Pancreas (tissue), 10 donors: ENCODE measurements around the gene CLC. TPM values are rescaled to one million over a fixed set of nuclear protein-coding genes. Genes with fewer than 3 reads are reported as not detected.

ENCODE experiments used
- ATAC-seq, 4 donors: fragments of 200-7000 bp; cut with Tn5 transposase; one replicate each; pipeline versions ENCODE4 v1.8.0 to v1.9.1; 2020; ENCODE audit warnings: mild to moderate bottlenecking in 4 of 4, moderate library complexity in 4 of 4
- DNase-seq, 6 donors: peaks; one replicate each; pipeline ENCODE4 v3.0.0-alpha.2; 2020
- FAIRE-seq: peaks from 2 replicates; lab custom pipeline; 2012; peaks lifted over from hg19 to GRCh38; lab: Jason Lieb, UNC
- H3K27ac ChIP-seq, 4 donors: fragments of 200-600 bp; sonication (generic); 1 replicate in 3 of 4; 2 replicates in 1 of 4; pipeline versions ENCODE4 v1.5.0 to v1.8.0; 2020
- H3K27me3 ChIP-seq, 4 donors: fragments of 200-600 bp; one replicate each; pipeline ENCODE4 v1.8.0; 2021
- H3K36me3 ChIP-seq, 3 donors: fragments of 200-600 bp; sonication (generic) in 1 of 3; one replicate each; pipeline versions ENCODE4 v1.5.0 to v1.8.0; 2020 to 2021
- H3K4me1 ChIP-seq, 3 donors: fragments of 200-600 bp; one replicate each; pipeline ENCODE4 v1.8.0; 2021
- H3K4me3 ChIP-seq, 4 donors: fragments of 200-600 bp; sonication (generic) in 2 of 4; one replicate each; pipeline versions ENCODE4 v1.5.0 to v1.8.0; 2020 to 2021
- H3K9me3 ChIP-seq, 4 donors: fragments of 200-600 bp; one replicate each; pipeline ENCODE4 v1.8.0; 2021
- CTCF ChIP-seq, 4 donors: fragments of 200-600 bp; sonication (generic) in 3 of 4; IDR thresholded peaks; one replicate each; pipeline versions ENCODE4 v1.5.0 to v1.8.0; 2021; ENCODE audit warnings: antibody characterized with exemption in 4 of 4
- WGBS, 2 donors: extraction: QIAGEN DNeasy Blood & Tissue Kit; methylation state at CpG; one replicate each; pipeline ENCODE4 v1.1.7; 2013; 5-methylcytosine and 5-hydroxymethylcytosine counted together
- intact Hi-C, 3 donors: fragments of 100-400 bp; cut with DNase I; formaldehyde crosslinking; loops; one replicate each; pipeline versions ENCODE4 v1.11.1 to v1.14.2; 2022
- polyA plus RNA-seq, 2 donors: library from polyadenylated mRNA; stranded (reverse); fragments of 200-250 nt; gene quantifications; one replicate each; pipeline ENCODE4 v1.2.3, GENCODE V29; 2013
- total RNA-seq, 6 donors: library from RNA; stranded (reverse); fragmentation: NEBNext Ultra II Directional in 4 of 6; extraction: Animal tissue kit (Norgen Biotek cat#: 25700) in 4 of 6; gene quantifications; one replicate each; pipeline versions ENCODE4 v1.2.1 to v1.2.4, GENCODE V29; 2021 to 2023
- donor health status: healthy with polysubstance abuse.
- donor health status: DM: no; HTN: no; CAD: no; lungs with moderate emphysema.
- donor health status: DM: no; HTN: no; CAD: no.
- donor health status: control.
- donor health status: control.
- donor health status: Bipolar disorder and iron deficiency.
- donor health status: DM: yes; HTN: yes; CAD: no.
- donor health status: DM: no; HTN: no; CAD: no.
- donor health status: DM: no; HTN: no; CAD: no.
- donor health status: DM: yes; HTN: yes; CAD: no.

The CLC gene
- total and polyA plus RNA-seq, 8 donors = 0.47 to 1.4 TPM; not detected in 6

- WGBS, 2 donors = 73 to 83% methylated on average over 5 of the region's 5 CpGs
- DNase-seq = no peak
- ATAC-seq = no peak
- no peak overlapping the region for H3K4me3 ChIP-seq
- intact Hi-C loops = no loop called here
- no peak overlapping the region for H3K27ac ChIP-seq
- no peak for TF ChIP-seq CTCF (IDR thresholded peaks at IDR 0.05)
- no peaks in the 10 kb centered on the region for H3K27me3 ChIP-seq
- H3K36me3 ChIP-seq = no peaks in the 10 kb centered on the region
- H3K4me1 ChIP-seq = no peaks in the 10 kb centered on the region
- no peak for FAIRE-seq
- H3K9me3 ChIP-seq = no peaks in the 10 kb centered on the region
Observed at GRCh38 chr19:39684267-39684666, 53.6 kb downstream of the CLC start.

- TF ChIP-seq CTCF (IDR thresholded peaks at IDR 0.05) = no peak
- intact Hi-C loops = no loop called here
- no peaks in the 10 kb centered on the region for H3K9me3 ChIP-seq
- FAIRE-seq (no peak), DNase-seq (no peak), ATAC-seq (no peak)
- H3K4me3 ChIP-seq = no peak overlapping the region
- no peak overlapping the region for H3K27ac ChIP-seq
- H3K36me3 ChIP-seq = no peaks in the 10 kb centered on the region
- H3K4me1 ChIP-seq = peaks cover 0 to 3% (median 0%) of the 10 kb centered on the region in 3 donors
- WGBS, 2 donors = 88 to 93% methylated on average over 5 of the region's 5 CpGs
- no peaks in the 10 kb centered on the region for H3K27me3 ChIP-seq
Observed at GRCh38 chr19:39681416-39681815, 56.4 kb downstream of the CLC start.

Other genes starting within 250 kb of the CLC start
- gene DLL3, start 239.1 kb downstream of the CLC start, total RNA-seq = under 1 TPM in 1 of 6 donors, not detected in 5; 0.13 TPM
- under 1 TPM in 1 of 2 donors, not detected in 1; 0.14 TPM for gene DLL3, start 239.1 kb downstream of the CLC start, polyA plus RNA-seq
- gene SELENOV, start 222.9 kb downstream of the CLC start, total RNA-seq = not detected
- not detected for gene SELENOV, start 222.9 kb downstream of the CLC start, polyA plus RNA-seq
- 1 to 10 TPM in 1 of 6 donors, under 1 TPM in 5; 0.63 to 1.1 (median 0.80) TPM for gene EID2B, start 205.2 kb downstream of the CLC start, total RNA-seq
- gene EID2B, start 205.2 kb downstream of the CLC start, polyA plus RNA-seq = 1 to 10 TPM; 1.3 to 3.9 TPM
- 1 to 10 TPM; 3.3 to 7.5 (median 5.2) TPM for gene EID2, start 197.9 kb downstream of the CLC start, total RNA-seq
- gene EID2, start 197.9 kb downstream of the CLC start, polyA plus RNA-seq = 10 to 100 TPM in 1 of 2 donors, 1 to 10 TPM in 1; 6.7 to 10.8 TPM
- not detected for gene LGALS13, start 135.5 kb downstream of the CLC start, total RNA-seq
- not detected for gene LGALS13, start 135.5 kb downstream of the CLC start, polyA plus RNA-seq
- not detected for gene LGALS16, start 82.1 kb downstream of the CLC start, total RNA-seq
- not detected for gene LGALS16, start 82.1 kb downstream of the CLC start, polyA plus RNA-seq
- not detected for gene LGALS14, start 33.5 kb downstream of the CLC start, total RNA-seq
- gene LGALS14, start 33.5 kb downstream of the CLC start, polyA plus RNA-seq = not detected
- not detected for gene LEUTX, start 40.8 kb upstream of the CLC start, total RNA-seq
- not detected for gene LEUTX, start 40.8 kb upstream of the CLC start, polyA plus RNA-seq
- 10 to 100 TPM in 1 of 6 donors, 1 to 10 TPM in 5; 6.2 to 14.1 (median 7.5) TPM for gene DYRK1B, start 96.1 kb upstream of the CLC start, total RNA-seq
- 10 to 100 TPM; 12.8 to 20.6 TPM for gene DYRK1B, start 96.1 kb upstream of the CLC start, polyA plus RNA-seq
- 100 to 1,000 TPM in 5 of 6 donors, 10 to 100 TPM in 1; 86.4 to 166 (median 109) TPM for gene FBL, start 108.3 kb upstream of the CLC start, total RNA-seq
- 100 to 1,000 TPM in 1 of 2 donors, 10 to 100 TPM in 1; 96.4 to 131 TPM for gene FBL, start 108.3 kb upstream of the CLC start, polyA plus RNA-seq
- 100 to 1,000 TPM in 1 of 6 donors, 10 to 100 TPM in 4, 1 to 10 TPM in 1; 9.2 to 118 (median 47.5) TPM for gene FCGBP, start 196.6 kb upstream of the CLC start, total RNA-seq
- 1 to 10 TPM; 1.4 to 7.5 TPM for gene FCGBP, start 196.6 kb upstream of the CLC start, polyA plus RNA-seq
- gene PSMC4, start 233.1 kb upstream of the CLC start, total RNA-seq = 10 to 100 TPM; 14.4 to 38.0 (median 28.2) TPM
- gene PSMC4, start 233.1 kb upstream of the CLC start, polyA plus RNA-seq = 10 to 100 TPM; 40.4 to 45.2 TPM